ENCODE data around the gene DNAAF8. TPM values are rescaled to one million over a fixed set of nuclear protein-coding genes. Genes with fewer than 3 reads are reported as not detected.

Gene DNAAF8
- total RNA-seq, 4 donors from 2014 or later: 0.21 to 0.42 (median 0.38) TPM; not detected in 1

DNA sequence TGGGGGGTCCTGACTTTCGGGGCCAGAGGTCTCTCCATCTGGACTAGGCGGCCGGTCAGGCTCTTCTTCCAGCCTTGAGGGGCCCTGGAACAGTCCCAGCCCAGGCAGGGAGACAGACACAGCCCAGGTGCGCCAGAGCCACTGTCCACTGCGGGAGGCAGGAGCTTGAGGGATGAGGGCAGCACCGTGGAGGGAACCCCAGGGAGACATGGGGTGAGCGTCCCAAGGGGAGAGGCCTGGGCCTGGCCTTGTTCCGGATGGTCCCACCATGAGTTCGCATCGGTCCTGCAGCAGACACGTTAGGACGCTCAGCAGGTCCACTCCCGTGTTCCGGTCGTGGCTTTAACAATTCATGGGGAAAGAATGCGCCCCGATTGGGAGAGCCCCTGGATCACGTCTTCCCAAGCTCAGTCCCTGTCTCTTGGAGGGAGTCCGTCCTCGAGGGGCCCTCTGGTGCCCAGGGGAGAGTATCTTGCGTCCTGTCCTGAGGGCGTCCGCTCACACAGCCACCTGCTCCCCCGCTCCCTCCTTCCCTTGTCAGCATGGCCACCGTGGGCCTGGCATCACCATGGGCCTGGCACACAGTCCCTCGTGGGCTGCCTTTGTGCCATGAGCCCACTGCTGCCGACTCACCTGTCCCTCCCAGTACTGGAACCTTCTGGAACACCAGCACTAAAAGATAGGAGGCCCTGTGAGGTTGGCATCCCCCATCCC, 47.7 kb upstream of the DNAAF8 start:
- DNase-seq: no peak
- no peaks in the 10 kb centered on the region for H3K27me3 ChIP-seq
- intact Hi-C loops (cut with DNase I): no loop called here
- H3K9me3 ChIP-seq: no peaks in the 10 kb centered on the region
- H3K36me3 ChIP-seq: peaks cover 26 to 92% (median 35%) of the 10 kb centered on the region in 3 donors
- no peak for TF ChIP-seq POLR2A (IDR thresholded peaks at IDR 0.05)
- TF ChIP-seq, protein P1, sequence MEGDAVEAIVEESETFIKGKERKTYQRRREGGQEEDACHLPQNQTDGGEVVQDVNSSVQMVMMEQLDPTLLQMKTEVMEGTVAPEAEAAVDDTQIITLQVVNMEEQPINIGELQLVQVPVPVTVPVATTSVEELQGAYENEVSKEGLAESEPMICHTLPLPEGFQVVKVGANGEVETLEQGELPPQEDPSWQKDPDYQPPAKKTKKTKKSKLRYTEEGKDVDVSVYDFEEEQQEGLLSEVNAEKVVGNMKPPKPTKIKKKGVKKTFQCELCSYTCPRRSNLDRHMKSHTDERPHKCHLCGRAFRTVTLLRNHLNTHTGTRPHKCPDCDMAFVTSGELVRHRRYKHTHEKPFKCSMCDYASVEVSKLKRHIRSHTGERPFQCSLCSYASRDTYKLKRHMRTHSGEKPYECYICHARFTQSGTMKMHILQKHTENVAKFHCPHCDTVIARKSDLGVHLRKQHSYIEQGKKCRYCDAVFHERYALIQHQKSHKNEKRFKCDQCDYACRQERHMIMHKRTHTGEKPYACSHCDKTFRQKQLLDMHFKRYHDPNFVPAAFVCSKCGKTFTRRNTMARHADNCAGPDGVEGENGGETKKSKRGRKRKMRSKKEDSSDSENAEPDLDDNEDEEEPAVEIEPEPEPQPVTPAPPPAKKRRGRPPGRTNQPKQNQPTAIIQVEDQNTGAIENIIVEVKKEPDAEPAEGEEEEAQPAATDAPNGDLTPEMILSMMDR (IDR thresholded peaks at IDR 0.05): no peak
- peaks cover 0 to 26% (median 3%) of the 10 kb centered on the region in 3 donors for H3K4me1 ChIP-seq
- H3K4me3 ChIP-seq: no peak overlapping the region
- H3K27ac ChIP-seq: no peak overlapping the region
- WGBS, 2 donors: 89 to 96% methylated on average over 11 to 18 of the region's 27 CpGs

DNA sequence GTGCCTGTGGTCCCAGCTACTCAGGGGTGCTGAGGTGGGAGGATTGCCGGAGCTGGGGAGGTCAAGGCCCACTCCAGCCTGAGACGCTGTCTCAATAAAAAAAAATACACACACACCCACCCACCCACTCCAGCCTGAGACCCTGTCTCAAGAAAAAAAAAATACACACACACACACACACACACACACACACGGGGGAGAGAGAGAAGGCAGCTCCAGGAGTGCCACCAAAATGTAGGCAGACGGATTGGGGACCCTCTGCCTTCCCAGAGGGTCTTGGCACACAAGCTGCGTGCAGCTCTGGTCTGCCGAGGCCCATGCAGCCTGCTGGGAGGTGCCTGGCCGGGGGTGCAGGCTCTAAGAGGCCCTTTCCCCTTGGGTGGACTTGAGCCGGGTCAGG, 46.9 kb upstream of the DNAAF8 start:
- no peak for TF ChIP-seq POLR2A (IDR thresholded peaks at IDR 0.05)
- TF ChIP-seq, protein P1 (IDR thresholded peaks at IDR 0.05): no peak
- Histone ChIP-seq H3K4me1 (peaks cover 0 to 25% (median 10%) of the 10 kb centered on the region in 3 donors), H3K4me3 (no peak overlapping the region), H3K36me3 (peaks cover 19 to 85% (median 29%) of the 10 kb centered on the region in 3 donors), H3K9me3 (no peaks in the 10 kb centered on the region), H3K27me3 (no peaks in the 10 kb centered on the region), H3K27ac (no peak overlapping the region)
- no peak for DNase-seq
- intact Hi-C loops (cut with DNase I): no loop called here
- 68 to 79% methylated on average over 5 to 8 of the region's 8 CpGs for WGBS, 2 donors

- no peaks in the 10 kb centered on the region for H3K27me3 ChIP-seq
- H3K4me1 ChIP-seq: peaks cover 7 to 25% (median 16%) of the 10 kb centered on the region in 3 donors
- 80% methylated on average over 8 of the region's 39 CpGs; no CpG with 5 or more reads in 1 of the 2 donors for WGBS, 2 donors
- no peak overlapping the region for H3K27ac ChIP-seq
- no peak overlapping the region for H3K4me3 ChIP-seq
- no peak for DNase-seq
- intact Hi-C loops (cut with DNase I): no loop called here
- no peak for TF ChIP-seq POLR2A (IDR thresholded peaks at IDR 0.05)
- no peaks in the 10 kb centered on the region for H3K9me3 ChIP-seq
- H3K36me3 ChIP-seq: peaks cover 14 to 78% (median 23%) of the 10 kb centered on the region in 3 donors
These were observed 46.2 kb upstream of the DNAAF8 start for GRCh38 chr16:4687946-4688673.

GRCh38 chr16:4688674-4689045, 45.7 kb upstream of the DNAAF8 start:
- Histone ChIP-seq H3K27ac (no peak overlapping the region), H3K27me3 (no peaks in the 10 kb centered on the region), H3K4me1 (peaks cover 7 to 25% (median 16%) of the 10 kb centered on the region in 3 donors), H3K36me3 (peaks cover 14 to 72% (median 20%) of the 10 kb centered on the region in 3 donors), H3K4me3 (no peak overlapping the region), H3K9me3 (no peaks in the 10 kb centered on the region)
- no peak for DNase-seq
- WGBS, 2 donors: 90 to 92% methylated on average over 2 to 7 of the region's 22 CpGs
- TF ChIP-seq POLR2A (IDR thresholded peaks at IDR 0.05): no peak
- TF ChIP-seq, protein P1 (IDR thresholded peaks at IDR 0.05): no peak
- intact Hi-C loops (cut with DNase I): no loop called here

DNA sequence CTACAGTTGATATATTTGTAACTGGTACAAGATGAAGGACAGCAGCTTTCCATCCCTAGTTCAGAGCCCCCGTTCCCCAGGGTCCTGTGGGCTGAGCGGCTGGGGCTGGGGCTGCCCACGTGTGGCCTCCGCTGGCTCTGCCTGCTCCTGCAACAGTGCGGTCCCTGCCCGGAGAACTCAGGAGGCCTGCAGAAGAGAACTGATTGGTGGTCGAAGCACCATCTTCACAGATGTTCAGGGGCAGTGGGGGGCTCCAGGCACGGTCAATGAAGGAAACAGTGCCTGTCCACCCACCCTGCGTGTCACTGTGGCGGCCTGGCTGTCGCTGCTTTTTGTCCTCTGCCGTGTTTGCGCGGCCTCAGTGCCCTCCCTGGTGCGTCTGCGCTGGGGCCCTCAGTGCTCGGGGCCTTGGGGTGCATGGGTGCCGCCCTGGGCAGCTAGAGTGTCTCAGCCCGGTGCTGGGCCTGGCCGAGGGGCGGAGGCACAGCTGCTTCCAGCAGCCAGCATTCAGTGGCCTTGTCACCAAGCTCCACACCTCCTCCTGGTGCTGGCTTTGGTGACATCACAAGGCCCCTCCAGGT, 45.2 kb upstream of the DNAAF8 start:
- H3K4me3 ChIP-seq: no peak overlapping the region
- H3K9me3 ChIP-seq: no peaks in the 10 kb centered on the region
- peaks cover 7 to 28% (median 17%) of the 10 kb centered on the region in 3 donors for H3K4me1 ChIP-seq
- no peak overlapping the region for H3K27ac ChIP-seq
- TF ChIP-seq, protein P1 (IDR thresholded peaks at IDR 0.05): no peak
- no peak for TF ChIP-seq POLR2A (IDR thresholded peaks at IDR 0.05)
- no peak for DNase-seq
- H3K27me3 ChIP-seq: no peaks in the 10 kb centered on the region
- WGBS, 2 donors: 100% methylated on average over 1 of the region's 21 CpGs; no CpG with 5 or more reads in 1 of the 2 donors
- peaks cover 10 to 67% (median 20%) of the 10 kb centered on the region in 3 donors for H3K36me3 ChIP-seq
- intact Hi-C loops (cut with DNase I): no loop called here
